COR-L47 (cell line): ENCODE data around the gene EID1.
A peak's percentile ranks its signal among the peaks of the same experiment; 100 is the strongest.
"Not testable (repeated sequence)": the region's sequence is repeated elsewhere in the genome, so short reads cannot be mapped to it uniquely, and the experiment has no call there.

Experiments used
- DNase-seq: peaks from one replicate; lab custom pipeline; 2025; lab: John Stamatoyannopoulos, UW

Gene EID1

DNA sequence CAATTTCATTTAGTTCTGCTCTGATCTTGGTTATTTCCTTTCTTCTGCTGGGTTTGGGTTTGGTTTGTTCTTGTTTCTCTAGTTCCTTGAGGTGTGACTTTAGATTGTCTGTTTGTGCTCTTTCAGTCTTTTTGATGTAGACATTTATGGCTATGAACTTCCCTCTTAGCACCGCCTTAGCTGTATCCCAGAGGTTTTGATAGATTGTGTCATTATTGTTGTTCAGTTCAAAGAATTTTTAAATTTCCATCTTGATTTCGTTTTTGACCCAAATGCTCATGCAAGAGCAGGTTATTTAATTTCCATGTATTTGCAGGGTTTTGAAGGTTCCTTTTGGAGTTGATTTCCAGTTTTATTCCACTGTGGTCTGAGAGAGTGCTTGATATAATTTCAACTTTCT, 32.6 kb downstream of the EID1 start:
- not testable (repeated sequence) for DNase-seq

DNA sequence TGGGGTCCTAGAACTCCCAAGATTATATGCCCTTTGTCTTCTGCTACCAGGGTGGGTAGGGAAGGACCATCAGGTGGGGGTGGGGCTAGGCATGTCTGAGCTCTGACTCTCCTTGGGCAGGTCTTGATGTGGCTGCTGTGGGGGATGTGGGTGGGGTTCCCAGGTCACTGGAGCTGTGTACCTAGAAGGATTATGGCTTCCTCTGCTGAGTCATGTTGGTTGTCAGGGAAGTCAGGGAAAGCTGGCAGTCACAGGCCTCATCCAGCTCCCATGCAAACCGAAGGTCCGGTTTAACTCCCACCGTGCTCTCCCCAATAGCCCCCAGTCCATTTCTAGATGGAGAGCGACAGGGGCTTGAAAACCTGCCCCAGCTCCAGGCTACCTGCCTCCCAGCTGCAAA, 35.2 kb downstream of the EID1 start:
- DNase-seq = no peak

DNA sequence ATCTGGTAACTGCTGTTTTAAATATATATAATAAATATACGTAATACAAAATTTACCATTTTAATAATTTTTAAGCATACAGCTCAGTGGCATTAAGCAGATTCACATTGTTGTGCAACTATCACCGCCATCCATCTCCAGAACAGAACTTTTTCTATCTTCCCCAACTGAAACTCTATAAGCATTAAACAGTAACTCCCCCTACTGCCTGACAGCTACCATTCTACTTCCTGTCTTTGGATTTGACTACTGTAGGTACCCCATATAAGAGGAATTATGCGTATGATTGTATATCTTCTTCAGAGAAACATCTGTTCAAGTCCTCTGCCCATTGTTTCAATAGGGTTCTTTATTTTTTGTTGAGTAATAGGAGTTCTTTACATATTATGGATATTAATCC, 36.8 kb downstream of the EID1 start:
- no peak for DNase-seq

DNA sequence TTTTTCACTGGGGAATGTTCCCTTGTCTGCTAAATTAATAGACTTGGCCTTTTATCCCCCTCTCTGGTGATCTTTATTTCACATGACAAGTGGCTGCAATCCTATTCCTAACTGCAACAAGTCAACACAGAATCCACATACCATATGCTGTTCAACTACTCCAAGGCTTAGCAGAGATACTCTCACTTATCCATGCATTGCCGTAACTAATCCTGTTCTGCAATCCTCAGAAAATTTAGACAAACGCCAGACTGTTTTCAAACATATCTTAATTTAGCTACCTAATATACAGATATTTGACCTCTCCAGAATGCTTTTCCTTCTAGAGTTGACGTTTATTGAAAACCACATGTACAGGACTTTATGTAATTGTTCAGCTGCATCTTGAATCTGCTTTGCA, 37.9 kb downstream of the EID1 start:
- DNase-seq = no peak

DNA sequence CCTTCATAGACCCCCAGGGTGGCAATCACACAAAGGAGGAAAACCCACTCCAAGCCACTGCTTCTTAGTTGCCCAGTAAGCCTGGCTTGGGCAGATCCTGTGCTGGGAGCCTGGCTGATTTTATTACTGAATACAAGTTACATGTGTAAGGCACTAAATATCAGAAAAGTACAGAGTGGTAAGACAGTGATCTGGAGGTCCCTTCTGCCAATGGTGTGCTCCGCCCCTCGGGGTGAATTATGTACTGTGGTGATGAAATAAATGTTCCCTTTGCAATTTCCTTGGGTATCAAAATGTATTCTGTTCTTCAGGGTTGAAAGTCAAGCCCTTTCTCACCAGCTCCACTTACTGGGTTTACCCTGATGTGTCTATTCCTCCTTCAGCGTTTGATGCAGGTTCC, 38.8 kb downstream of the EID1 start:
- DNase-seq = no peak

DNA sequence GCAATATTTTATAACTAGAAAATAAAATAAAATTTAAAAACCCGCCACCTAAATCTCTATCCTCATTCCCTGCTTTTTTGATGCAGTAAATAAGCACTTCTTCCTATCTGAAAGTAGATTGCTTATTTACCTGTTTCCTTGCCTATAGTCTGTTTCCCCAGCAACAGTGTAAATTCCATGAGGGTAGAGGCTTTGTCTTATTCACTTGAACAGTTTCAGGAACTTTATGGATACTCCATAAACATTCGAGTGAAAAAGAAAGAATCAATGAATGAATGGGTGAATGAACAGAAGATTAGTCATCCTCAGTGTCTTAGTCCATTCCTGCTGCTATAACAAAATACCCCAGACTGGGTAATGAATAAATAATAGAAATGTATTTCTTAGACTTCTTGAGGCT, 44.1 kb downstream of the EID1 start:
- no peak for DNase-seq

DNA sequence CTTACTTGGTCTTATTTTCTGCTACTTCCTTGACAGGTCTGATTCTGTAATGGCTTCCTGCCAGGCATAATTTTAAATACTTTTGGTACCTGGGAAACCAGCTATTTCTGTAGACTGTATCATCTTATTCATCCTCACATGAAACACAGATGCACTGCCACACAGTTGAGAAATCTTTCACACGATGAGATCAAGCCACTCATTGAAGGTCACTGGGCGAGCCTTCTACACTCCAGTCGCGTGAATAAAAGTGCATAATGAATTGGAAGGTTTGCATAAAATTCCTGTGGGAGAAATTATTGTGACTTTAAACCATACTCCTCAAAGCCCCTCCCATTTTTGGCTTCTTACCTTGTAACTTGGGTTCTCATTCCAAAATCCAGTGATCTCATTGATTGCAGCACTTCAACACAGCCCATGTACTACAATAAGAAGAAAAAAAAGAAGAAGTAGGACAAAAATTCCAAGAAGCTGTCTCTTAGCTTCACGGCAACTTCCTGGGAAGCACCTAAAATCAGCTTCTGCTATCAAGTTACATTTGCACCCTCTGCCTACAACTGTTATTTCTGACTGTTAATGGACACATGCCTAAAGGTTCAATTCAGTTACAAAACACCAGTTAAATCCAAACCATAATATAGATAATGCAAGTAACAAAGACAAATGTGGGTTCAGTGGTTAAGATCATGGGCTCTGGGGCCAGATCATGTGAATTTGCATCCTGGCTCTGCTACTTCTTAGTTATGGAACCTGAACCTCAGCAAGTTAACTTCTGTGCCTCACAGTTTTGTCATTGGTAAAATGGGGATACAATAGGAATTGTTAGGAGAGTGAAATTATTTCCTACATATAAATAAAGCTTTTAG, 46.8 kb downstream of the EID1 start:
- DNase-seq = no peak

DNA sequence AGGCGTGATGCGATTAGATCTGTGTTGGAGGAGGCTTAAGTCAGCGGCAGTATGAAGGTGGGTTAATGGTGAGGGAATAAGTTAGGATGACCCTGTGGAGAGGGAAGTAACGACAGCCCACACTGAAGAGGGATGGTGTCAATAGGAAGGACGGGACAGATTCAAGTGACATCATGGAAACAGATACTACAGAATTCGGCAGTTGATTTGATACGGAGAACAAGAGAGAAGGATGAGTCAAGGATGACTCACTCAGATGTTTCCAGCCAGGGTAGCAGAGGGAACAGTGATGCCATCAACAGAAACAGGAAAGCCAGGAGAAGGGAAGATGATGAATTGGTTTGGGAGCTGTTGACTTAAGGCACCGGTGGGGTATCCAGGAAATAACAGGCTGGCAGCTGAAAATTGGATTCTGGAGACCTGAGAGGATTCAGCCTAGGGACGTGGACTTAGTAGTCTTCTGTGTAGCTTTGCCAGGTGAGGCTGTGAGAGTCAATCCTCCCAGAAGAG, 47.8 kb downstream of the EID1 start:
- DNase-seq = no peak

DNA sequence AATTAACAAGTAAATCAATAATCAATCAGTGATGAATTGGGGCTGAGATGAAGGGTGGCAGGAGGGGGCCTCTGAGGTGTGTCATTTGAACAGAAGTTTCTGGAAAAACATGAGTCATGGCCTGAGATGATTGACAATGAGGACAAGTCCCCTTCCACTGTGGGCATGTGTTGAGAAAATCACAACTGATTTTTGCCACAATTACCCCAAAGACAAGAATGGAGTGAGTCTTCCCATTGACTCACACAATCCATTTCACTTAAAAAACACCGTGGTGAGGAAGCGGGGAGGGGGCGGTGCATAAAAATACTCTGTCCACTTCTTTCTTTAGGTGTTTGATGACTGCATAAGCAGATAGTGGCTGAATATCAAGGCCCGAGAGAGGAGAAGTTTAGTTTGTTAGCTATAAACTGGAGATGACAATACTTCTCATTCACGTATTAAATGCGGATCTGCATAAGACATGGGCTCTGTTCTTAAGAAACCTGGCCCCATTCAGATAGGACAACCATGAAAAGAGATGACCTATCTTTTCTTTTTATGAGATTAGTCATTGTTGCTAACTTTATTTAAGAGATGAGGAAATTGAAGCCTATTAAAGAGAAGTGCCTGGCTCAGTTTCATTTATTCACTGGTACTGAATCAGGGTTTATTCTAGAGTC, 51.1 kb downstream of the EID1 start:
- no peak for DNase-seq

DNA sequence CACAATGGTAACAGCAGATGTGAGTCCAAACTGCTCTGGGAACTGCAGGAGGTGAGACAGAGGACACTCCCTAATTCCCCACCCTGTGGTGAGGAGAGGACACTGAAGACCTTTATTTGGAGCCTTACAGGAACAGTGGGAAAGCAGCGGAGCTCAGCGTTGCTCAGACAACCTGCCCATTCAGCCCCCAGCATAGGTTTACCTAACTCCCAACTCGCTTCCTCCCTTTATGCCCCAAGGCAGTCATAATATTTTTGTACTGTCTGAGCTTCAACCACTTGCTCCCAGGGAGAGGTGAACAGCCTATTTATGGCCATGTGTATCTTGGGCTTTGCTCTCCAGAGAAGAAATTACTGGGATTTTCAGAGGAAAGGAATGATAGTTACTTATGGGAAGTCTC, 51.7 kb downstream of the EID1 start:
- DNase-seq = peak; percentile 45
